K562 (cell line): Measurements from ENCODE around the gene AKT1S1. TPM values are rescaled to one million over a fixed set of nuclear protein-coding genes. Genes with fewer than 3 reads are reported as not detected.

Experiments used
- CAMTA2 ChIP-seq: fragments of 250-450 bp; sonication (Bioruptor Pico); conservative IDR thresholded peaks from 2 replicates; pipeline ENCODE4 v1.5.1; 2022
- EP300 ChIP-seq: IDR thresholded peaks from 2 replicates; pipeline ENCODE4 v1.6.1; 2012; ENCODE audit warnings: low read length, improper control_type of control experiment
- ETV1 ChIP-seq: fragments of 450-650 bp; conservative IDR thresholded peaks from 2 replicates; pipeline ENCODE4 v1.6.1; 2016; ENCODE audit warnings: missing genetic modification characterization, control low read depth, low read depth, missing compliant biosample characterization
- FIP1L1 ChIP-seq: fragments of 200-400 bp; formaldehyde crosslinking; IDR thresholded peaks from 2 replicates; pipeline ENCODE4 v1.6.1; 2018; ENCODE audit warnings: mild to moderate bottlenecking, low read depth, low read length; ENCODE audit not compliant: poor library complexity, severe bottlenecking
- FOXP1 ChIP-seq: sonication (generic); formaldehyde crosslinking; IDR thresholded peaks from 2 replicates; pipeline ENCODE4 v1.8.0; 2022; ENCODE audit warnings: mild to moderate bottlenecking, missing genetic modification reagents
- HDAC8 ChIP-seq: fragments of 450-650 bp; IDR thresholded peaks from 2 replicates; pipeline ENCODE4 v1.6.1; 2016; ENCODE audit warnings: mild to moderate bottlenecking, missing genetic modification characterization, moderate library complexity, missing compliant biosample characterization
- KLF1 ChIP-seq: fragments of 450-650 bp; IDR thresholded peaks from 2 replicates; pipeline ENCODE4 v1.6.1; 2016; ENCODE audit warnings: missing genetic modification characterization, missing compliant biosample characterization
- MCM7 ChIP-seq, 2 experiments: fragments of 450-650 bp; IDR thresholded peaks; 2 replicates each; pipeline ENCODE4 v1.6.1; 2016 to 2018
- MEIS2 ChIP-seq: fragments of 450-650 bp; IDR thresholded peaks from 2 replicates; pipeline ENCODE4 v1.6.1; 2014; ENCODE audit warnings: mild to moderate bottlenecking; ENCODE audit not compliant: partially characterized antibody
- NEUROD1 ChIP-seq: fragments of 150-350 bp; IDR thresholded peaks from 2 replicates; pipeline ENCODE4 v1.6.1; 2014; ENCODE audit warnings: borderline replicate concordance, low read length, low read depth; ENCODE audit not compliant: partially characterized antibody
- SPI1 ChIP-seq: IDR thresholded peaks from 2 replicates; pipeline ENCODE4 v1.6.1; 2011; ENCODE audit warnings: low read depth, low read length, control low read depth, borderline replicate concordance
- TAF1 ChIP-seq: IDR thresholded peaks from 2 replicates; pipeline ENCODE4 v1.6.1; 2011; ENCODE audit warnings: mild to moderate bottlenecking, low read length, moderate library complexity; ENCODE audit not compliant: insufficient read depth, control insufficient read depth, severe bottlenecking; ENCODE audit errors: extremely low read depth
- TAF15 ChIP-seq: fragments of 200-400 bp; formaldehyde crosslinking; IDR thresholded peaks from 2 replicates; pipeline ENCODE4 v1.6.1; 2017; ENCODE audit warnings: mild to moderate bottlenecking, low read depth, low read length, moderate library complexity
- TAF9B ChIP-seq: fragments of 450-650 bp; IDR thresholded peaks from 2 replicates; pipeline ENCODE4 v1.6.1; 2018; ENCODE audit warnings: mild to moderate bottlenecking; ENCODE audit not compliant: partially characterized antibody
- YBX1 ChIP-seq: fragments of 450-650 bp; IDR thresholded peaks from 2 replicates; pipeline ENCODE4 v1.7.1; 2016; ENCODE audit warnings: mild to moderate bottlenecking
- ZBTB1 ChIP-seq: sonication (generic); formaldehyde crosslinking; IDR thresholded peaks from 2 replicates; pipeline ENCODE4 v1.8.1; 2023; ENCODE audit warnings: missing genetic modification reagents, low read depth, mild to moderate bottlenecking, borderline replicate concordance
- ZNF699 ChIP-seq: fragments of 250-450 bp; sonication (Bioruptor Pico); IDR thresholded peaks from 2 replicates; pipeline ENCODE4 v1.8.0; 2021; ENCODE audit warnings: mild to moderate bottlenecking, moderate library complexity; ENCODE audit not compliant: insufficient replicate concordance
- polyA plus RNA-seq, 8 experiments: library from polyadenylated mRNA; depleted of rRNA in 4 of 8; stranded (reverse) in 5 of 8; unstranded in 3 of 8; fragments of >200 nt; fragmentation: Nextera tagmentation in 2 of 8; fragmentation: Illumina TruSeq in 1 of 8; extraction: Ambion mirVana in 2 of 8; extraction: Trizol in 1 of 8; gene quantifications; 2 replicates each; pipeline versions ENCODE4 v1.2.1 to v1.2.3, GENCODE V29; 2011 to 2014; ENCODE audit warnings: inconsistent platforms in 1 of 8, missing spikeins in 1 of 8
- total RNA-seq, 7 experiments: library from RNA; depleted of rRNA in 6 of 7; stranded (reverse); fragments of >200 nt in 6 of 7; fragmentation: Illumina TruSeq in 2 of 7; extraction: Trizol in 2 of 7; gene quantifications; 2 replicates each; pipeline versions ENCODE4 v1.2.1 to v1.2.3, GENCODE V29; 2011 to 2021; ENCODE audit warnings: low replicate concordance in 1 of 7
- TF ChIP-seq, protein P1 (sequence below), 2 experiments: fragments of 200-800 bp in 1 of 2; sonication (Bioruptor generic) in 1 of 2; sonication (generic) in 1 of 2; formaldehyde crosslinking in 1 of 2; IDR thresholded peaks in 1 of 2; conservative IDR thresholded peaks in 1 of 2; 2 replicates each; pipeline versions ENCODE4 v1.5.0 to v1.6.1; 2016 to 2020; ENCODE audit warnings: missing compliant biosample characterization in 1 of 2, missing genetic modification characterization in 1 of 2, missing genetic modification reagents in 1 of 2
- TF ChIP-seq, protein P2 (sequence below): sonication (generic); formaldehyde crosslinking; IDR thresholded peaks from 2 replicates; pipeline ENCODE4 v1.8.1; 2023; ENCODE audit warnings: mild to moderate bottlenecking, missing genetic modification reagents
- TF ChIP-seq, protein P3 (sequence below): sonication (generic); formaldehyde crosslinking; IDR thresholded peaks from 2 replicates; pipeline ENCODE4 v1.8.1; 2023; ENCODE audit warnings: mild to moderate bottlenecking, missing genetic modification reagents
- TF ChIP-seq, protein P4 (sequence below): fragments of 450-650 bp; formaldehyde crosslinking; IDR thresholded peaks from 2 replicates; pipeline ENCODE4 v1.4.0; 2020; ENCODE audit warnings: mild to moderate bottlenecking, mixed read lengths

AKT1S1 gene
- total and polyA plus RNA-seq, 9 of the 15 experiments (the other 6 are each of a cell fraction or from before 2014, with no cell fraction given): 1.2 to 50.3 (median 17.1) TPM

DNA sequence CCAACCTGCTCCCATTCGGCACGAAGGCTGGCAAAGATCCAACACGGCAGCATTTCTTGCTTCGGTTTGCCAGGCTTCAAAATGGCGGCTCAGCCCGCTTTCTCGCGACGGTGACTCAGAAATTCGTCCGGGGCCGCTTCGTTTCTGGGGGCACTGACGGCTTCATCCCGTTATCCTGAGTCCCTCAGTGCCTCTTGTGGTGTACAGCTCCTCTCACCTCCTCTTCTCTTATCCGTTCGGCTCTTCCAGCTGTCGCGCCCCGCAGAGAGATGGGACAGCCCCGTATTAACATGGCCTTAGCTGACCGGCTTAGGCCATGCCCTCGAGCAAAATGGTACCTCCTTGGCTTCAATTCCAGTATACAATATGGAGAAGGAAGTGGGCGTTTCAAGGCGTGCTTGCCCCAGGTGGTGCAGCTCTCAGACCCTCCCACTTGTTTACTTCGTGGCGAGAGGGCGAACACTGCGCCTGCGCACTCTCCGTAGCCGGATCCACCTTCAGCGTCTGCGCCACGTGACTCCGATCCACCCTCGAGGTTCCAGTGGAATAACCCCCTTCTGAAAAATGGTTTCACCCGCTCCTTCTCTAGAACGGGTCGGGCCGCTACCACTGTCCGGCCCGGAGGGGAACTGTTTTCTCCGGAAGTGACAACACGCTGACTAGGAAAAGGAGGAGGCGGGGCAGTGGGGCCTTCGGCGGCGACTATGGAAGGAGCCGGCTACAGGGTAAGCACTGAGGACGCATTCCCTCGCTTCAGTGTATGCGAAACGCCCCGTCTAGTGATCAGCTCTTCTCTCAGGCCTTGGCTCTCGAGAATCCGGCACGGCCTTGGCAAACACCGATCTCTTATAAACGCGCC, at the start of gene AKT1S1, which contains the start of gene TBC1D17 (continued):
- peak; percentile 82 for TF ChIP-seq TAF9B
- TF ChIP-seq TAF15: no peak
- no peak for TF ChIP-seq ZBTB1 (CRISPR knock-in tag)
- no peak for TF ChIP-seq ZNF699 (CRISPR knock-in tag)
- TF ChIP-seq CAMTA2 (CRISPR knock-in tag): no peak
- TF ChIP-seq EP300: no peak
- TF ChIP-seq FOXP1: peak; percentile 97
- TF ChIP-seq TAF1: peak; percentile 65
- peak; percentile 18 for TF ChIP-seq NEUROD1
- TF ChIP-seq, protein P1, sequence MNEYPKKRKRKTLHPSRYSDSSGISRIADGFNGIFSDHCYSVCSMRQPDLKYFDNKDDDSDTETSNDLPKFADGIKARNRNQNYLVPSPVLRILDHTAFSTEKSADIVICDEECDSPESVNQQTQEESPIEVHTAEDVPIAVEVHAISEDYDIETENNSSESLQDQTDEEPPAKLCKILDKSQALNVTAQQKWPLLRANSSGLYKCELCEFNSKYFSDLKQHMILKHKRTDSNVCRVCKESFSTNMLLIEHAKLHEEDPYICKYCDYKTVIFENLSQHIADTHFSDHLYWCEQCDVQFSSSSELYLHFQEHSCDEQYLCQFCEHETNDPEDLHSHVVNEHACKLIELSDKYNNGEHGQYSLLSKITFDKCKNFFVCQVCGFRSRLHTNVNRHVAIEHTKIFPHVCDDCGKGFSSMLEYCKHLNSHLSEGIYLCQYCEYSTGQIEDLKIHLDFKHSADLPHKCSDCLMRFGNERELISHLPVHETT (CRISPR knock-in tag; conservative IDR thresholded peaks at IDR 0.05 in 1 of 2, IDR thresholded peaks at IDR 0.05 in 1 of 2): no peak
- no peak for TF ChIP-seq YBX1
- TF ChIP-seq KLF1 (tag): peak; percentile 89
- TF ChIP-seq MCM7 (IDR thresholded peaks at IDR 0.05): no peak
- TF ChIP-seq, protein P2, sequence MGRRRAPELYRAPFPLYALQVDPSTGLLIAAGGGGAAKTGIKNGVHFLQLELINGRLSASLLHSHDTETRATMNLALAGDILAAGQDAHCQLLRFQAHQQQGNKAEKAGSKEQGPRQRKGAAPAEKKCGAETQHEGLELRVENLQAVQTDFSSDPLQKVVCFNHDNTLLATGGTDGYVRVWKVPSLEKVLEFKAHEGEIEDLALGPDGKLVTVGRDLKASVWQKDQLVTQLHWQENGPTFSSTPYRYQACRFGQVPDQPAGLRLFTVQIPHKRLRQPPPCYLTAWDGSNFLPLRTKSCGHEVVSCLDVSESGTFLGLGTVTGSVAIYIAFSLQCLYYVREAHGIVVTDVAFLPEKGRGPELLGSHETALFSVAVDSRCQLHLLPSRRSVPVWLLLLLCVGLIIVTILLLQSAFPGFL: no peak
- peak; percentile 6 for TF ChIP-seq FIP1L1
- TF ChIP-seq, protein P3, sequence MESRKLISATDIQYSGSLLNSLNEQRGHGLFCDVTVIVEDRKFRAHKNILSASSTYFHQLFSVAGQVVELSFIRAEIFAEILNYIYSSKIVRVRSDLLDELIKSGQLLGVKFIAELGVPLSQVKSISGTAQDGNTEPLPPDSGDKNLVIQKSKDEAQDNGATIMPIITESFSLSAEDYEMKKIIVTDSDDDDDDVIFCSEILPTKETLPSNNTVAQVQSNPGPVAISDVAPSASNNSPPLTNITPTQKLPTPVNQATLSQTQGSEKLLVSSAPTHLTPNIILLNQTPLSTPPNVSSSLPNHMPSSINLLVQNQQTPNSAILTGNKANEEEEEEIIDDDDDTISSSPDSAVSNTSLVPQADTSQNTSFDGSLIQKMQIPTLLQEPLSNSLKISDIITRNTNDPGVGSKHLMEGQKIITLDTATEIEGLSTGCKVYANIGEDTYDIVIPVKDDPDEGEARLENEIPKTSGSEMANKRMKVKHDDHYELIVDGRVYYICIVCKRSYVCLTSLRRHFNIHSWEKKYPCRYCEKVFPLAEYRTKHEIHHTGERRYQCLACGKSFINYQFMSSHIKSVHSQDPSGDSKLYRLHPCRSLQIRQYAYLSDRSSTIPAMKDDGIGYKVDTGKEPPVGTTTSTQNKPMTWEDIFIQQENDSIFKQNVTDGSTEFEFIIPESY (CRISPR knock-in tag): 0 out of 2 replicates have a peak, but pooled peaks have one; percentile 8
- peak; percentile 99 for TF ChIP-seq ETV1
- no peak for TF ChIP-seq HDAC8 (tag)
- TF ChIP-seq MEIS2: peak; percentile 80
- TF ChIP-seq, protein P4, sequence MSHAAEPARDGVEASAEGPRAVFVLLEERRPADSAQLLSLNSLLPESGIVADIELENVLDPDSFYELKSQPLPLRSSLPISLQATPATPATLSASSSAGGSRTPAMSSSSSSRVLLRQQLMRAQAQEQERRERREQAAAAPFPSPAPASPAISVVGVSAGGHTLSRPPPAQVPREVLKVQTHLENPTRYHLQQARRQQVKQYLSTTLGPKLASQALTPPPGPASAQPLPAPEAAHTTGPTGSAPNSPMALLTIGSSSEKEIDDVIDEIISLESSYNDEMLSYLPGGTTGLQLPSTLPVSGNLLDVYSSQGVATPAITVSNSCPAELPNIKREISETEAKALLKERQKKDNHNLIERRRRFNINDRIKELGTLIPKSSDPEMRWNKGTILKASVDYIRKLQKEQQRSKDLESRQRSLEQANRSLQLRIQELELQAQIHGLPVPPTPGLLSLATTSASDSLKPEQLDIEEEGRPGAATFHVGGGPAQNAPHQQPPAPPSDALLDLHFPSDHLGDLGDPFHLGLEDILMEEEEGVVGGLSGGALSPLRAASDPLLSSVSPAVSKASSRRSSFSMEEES (CRISPR knock-in tag): peak; percentile 96
- peak; percentile 79 for TF ChIP-seq SPI1
